ENCODE data around the gene C8G.

DNA sequence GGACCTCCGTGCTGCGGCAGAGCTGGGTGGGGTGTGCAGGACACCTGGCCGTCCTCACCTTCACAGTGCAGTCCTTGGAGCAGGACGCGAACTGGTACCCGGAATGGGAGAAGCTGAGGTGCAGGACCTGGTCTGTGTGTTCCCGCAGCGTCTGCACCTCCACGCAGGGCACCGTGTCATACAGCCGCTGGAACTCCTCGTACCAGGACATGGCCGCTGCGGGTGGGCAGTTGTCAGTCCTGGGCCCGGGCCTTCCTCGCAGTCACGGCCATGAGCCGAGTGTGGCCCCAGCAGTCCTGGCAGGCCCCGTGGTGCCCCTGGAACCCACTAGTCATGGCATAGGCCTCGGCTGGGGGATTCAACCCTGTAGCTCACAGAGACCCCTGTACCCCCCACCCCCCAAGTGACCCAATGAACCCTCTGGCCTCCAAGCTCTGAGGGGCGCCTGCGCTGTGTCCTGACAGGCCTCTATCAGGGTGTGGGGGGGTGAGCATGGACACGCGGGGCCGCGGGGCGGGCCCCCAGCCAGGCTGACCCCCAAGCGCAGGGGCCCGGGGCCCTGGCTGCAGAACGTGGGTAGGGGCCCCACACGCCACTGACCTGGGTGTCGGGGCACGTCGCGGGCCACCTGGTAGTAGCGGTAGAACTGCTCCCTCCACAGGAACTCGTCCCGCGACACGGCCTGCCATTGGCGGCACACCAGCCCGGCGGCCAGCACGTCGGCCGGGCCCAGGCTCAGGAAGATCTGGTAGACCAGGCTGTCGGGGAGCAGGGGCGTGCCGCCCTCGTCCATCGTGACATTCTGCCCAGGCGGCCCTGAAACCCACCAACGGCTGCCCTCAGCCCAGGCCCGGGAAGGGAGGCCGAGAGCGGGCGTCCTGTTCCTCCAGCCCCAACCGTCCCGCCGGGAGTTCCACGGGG, 1.5 kb upstream of the C8G start:
- no peak for TF ChIP-seq EP300 (IDR thresholded peaks at IDR 0.05; ENCODE audit: borderline replicate concordance)
- no peak for TF ChIP-seq TAF1 (IDR thresholded peaks at IDR 0.05; ENCODE audit: low read depth)
- no peak for TF ChIP-seq FOXM1 (IDR thresholded peaks at IDR 0.05; ENCODE audit: borderline replicate concordance, low read depth)
- TF ChIP-seq MAX (IDR thresholded peaks at IDR 0.05): peak; percentile 63; the same call in 1 of the 2 replicates
- TF ChIP-seq EGR1 (IDR thresholded peaks at IDR 0.05): no peak
- TF ChIP-seq, protein P1, sequence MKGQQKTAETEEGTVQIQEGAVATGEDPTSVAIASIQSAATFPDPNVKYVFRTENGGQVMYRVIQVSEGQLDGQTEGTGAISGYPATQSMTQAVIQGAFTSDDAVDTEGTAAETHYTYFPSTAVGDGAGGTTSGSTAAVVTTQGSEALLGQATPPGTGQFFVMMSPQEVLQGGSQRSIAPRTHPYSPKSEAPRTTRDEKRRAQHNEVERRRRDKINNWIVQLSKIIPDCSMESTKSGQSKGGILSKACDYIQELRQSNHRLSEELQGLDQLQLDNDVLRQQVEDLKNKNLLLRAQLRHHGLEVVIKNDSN (IDR thresholded peaks at IDR 0.05): no peak
- no peak for TF ChIP-seq NFIC (IDR thresholded peaks at IDR 0.05)
- no peak for TF ChIP-seq REST (IDR thresholded peaks at IDR 0.05; ENCODE audit: low read depth)
- TF ChIP-seq ZBTB7A (IDR thresholded peaks at IDR 0.05; ENCODE audit: low read depth): no peak; the same call in 1 of the 2 replicates
- TF ChIP-seq CREB1 (IDR thresholded peaks at IDR 0.05; ENCODE audit: low read depth): no peak

Measured in Ishikawa (cell line).